Keratinocyte (primary cell): ENCODE measurements around the gene CTNNA3.

Experiments used
- CTCF ChIP-seq, 3 experiments: IDR thresholded peaks in 1 of 3; conservative IDR thresholded peaks in 1 of 3; optimal IDR thresholded peaks in 1 of 3; 2 replicates in 2 of 3; 3 replicates in 1 of 3; pipeline versions ENCODE3 to v1.5.1; 2011; ENCODE audit warnings: low read length in 3 of 3, mild to moderate bottlenecking in 3 of 3, moderate library complexity in 2 of 3, control low read depth in 1 of 3, inconsistent platforms in 1 of 3; ENCODE audit not compliant: insufficient read depth in 2 of 3; ENCODE audit errors: extremely low read depth in 1 of 3
- EZH2 ChIP-seq: IDR thresholded peaks from one replicate; pipeline ENCODE4 v1.6.1; 2012; ENCODE audit warnings: inconsistent platforms, mild to moderate bottlenecking, low read length, moderate library complexity

- TF ChIP-seq CTCF (optimal IDR thresholded peaks at IDR 0.05 in 1 of 3, IDR thresholded peaks at IDR 0.05 in 1 of 3, conservative IDR thresholded peaks at IDR 0.05 in 1 of 3; ENCODE audit: extremely low read depth in 1 of 3, insufficient read depth in 2 of 3, low read length in 3 of 3) (no peak), EZH2 (no peak)
Observed at GRCh38 chr10:67667035-67667425, 29.0 kb downstream of the CTNNA3 start.
